Neural cell (in vitro differentiated cells): ENCODE measurements around the gene CTNNBL1.

Experiments
- CTCF ChIP-seq: fragments of 450-650 bp; IDR thresholded peaks from 2 replicates; pipeline ENCODE4 v1.5.1; 2014; ENCODE audit warnings: antibody characterized with exemption, mild to moderate bottlenecking, moderate library complexity; ENCODE audit not compliant: poor library complexity, severe bottlenecking
- EZH2 ChIP-seq: fragments of 200-600, 300-800 bp; shearing (Covaris generic), sonication (generic); IDR thresholded peaks from 2 replicates; pipeline ENCODE4 v1.6.1; 2014; ENCODE audit warnings: antibody characterized with exemption, low read length, borderline replicate concordance, mild to moderate bottlenecking; ENCODE audit not compliant: insufficient read depth, poor library complexity, severe bottlenecking

GRCh38 chr20:37885593-37886503 is 192.0 kb downstream of the CTNNBL1 start:
- TF ChIP-seq EZH2 (no peak), CTCF (no peak)
